ENCODE measurements around the gene WDR18. TPM values are rescaled to one million over a fixed set of nuclear protein-coding genes. Genes with fewer than 3 reads are reported as not detected.

WDR18 gene
- total and polyA plus RNA-seq, 4 donors: 36.6 to 60.2 (median 45.7) TPM

DNA sequence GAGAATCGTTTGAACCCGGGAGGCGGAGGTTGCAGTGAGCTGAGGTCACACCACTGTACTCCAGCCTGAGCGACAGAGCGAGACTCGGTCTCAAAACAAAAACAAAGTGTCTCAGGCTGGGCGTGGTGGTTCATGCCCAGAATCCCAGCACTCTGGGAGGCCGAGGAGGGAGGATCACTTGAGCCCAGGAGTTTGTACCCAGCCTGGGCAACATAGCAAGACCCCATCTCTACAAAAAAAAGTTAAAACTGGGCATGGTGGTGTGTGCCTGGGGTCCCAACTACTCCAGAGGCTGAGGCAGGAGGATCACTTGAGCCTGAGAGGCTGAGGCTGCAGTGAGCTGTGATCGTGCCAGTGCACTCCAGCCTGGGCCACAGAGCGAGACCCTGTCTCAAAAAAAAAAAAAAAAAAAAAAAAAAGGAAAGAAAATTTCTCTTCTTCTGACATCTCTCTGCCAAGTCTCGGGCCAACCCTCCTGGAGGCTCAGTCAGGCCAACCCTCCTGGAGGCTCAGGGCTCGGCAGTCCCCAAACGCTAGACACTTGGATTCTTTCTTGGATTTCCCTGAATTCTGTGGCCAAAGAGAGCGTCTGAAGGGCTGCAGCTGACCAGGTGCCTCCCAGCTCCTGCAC lies 32.0 kb upstream of the WDR18 start:
- H3K4me3 ChIP-seq: no peak overlapping the region
- ATAC-seq (ENCODE audit: insufficient read depth, low FRiP score) (no peak), DNase-seq (no peak)
- no peak overlapping the region for H3K9ac ChIP-seq (ENCODE audit: insufficient read depth in 1 of 2, low read length in 2 of 2)
- H3K4me1 ChIP-seq (ENCODE audit: control insufficient read depth in 5 of 5, insufficient read depth in 5 of 5, low read length in 5 of 5): peaks cover 0 to 39% (median 10%) of the 10 kb centered on the region in 5 donors
- WGBS, 2 donors: 66 to 78% methylated on average over 14 of the region's 14 CpGs
- no peak for TF ChIP-seq CTCF (IDR thresholded peaks at IDR 0.05; ENCODE audit: control extremely low read depth, extremely low read depth)
- H3K9me3 ChIP-seq (ENCODE audit: control insufficient read depth in 4 of 4, insufficient read depth in 3 of 4, low read length in 3 of 4): no peaks in the 10 kb centered on the region
- no peak overlapping the region for H3K27ac ChIP-seq (ENCODE audit: low read depth in 1 of 2, low read length in 1 of 2)
- H3K27me3 ChIP-seq (ENCODE audit: control insufficient read depth in 3 of 3, insufficient read depth in 3 of 3, low read length in 2 of 3): no peaks in the 10 kb centered on the region
- peaks cover 0 to 5% (median 0%) of the 10 kb centered on the region in 4 donors for H3K36me3 ChIP-seq (ENCODE audit: control insufficient read depth in 4 of 4, insufficient read depth in 4 of 4, low read length in 4 of 4)

- H3K27ac ChIP-seq (ENCODE audit: low read depth in 1 of 2, low read length in 1 of 2): no peak overlapping the region
- H3K36me3 ChIP-seq (ENCODE audit: control insufficient read depth in 4 of 4, insufficient read depth in 4 of 4, low read length in 4 of 4): no peaks in the 10 kb centered on the region
- no peak overlapping the region for H3K4me3 ChIP-seq
- no peaks in the 10 kb centered on the region for H3K9me3 ChIP-seq (ENCODE audit: control insufficient read depth in 4 of 4, insufficient read depth in 3 of 4, low read length in 3 of 4)
- ATAC-seq (ENCODE audit: insufficient read depth, low FRiP score): no peak
- H3K27me3 ChIP-seq (ENCODE audit: control insufficient read depth in 3 of 3, insufficient read depth in 3 of 3, low read length in 2 of 3): no peaks in the 10 kb centered on the region
- H3K9ac ChIP-seq (ENCODE audit: insufficient read depth in 1 of 2, low read length in 2 of 2): no peak overlapping the region
- H3K4me1 ChIP-seq (ENCODE audit: control insufficient read depth in 5 of 5, insufficient read depth in 5 of 5, low read length in 5 of 5): peaks cover 0 to 40% (median 10%) of the 10 kb centered on the region in 5 donors
- TF ChIP-seq CTCF (IDR thresholded peaks at IDR 0.05; ENCODE audit: control extremely low read depth, extremely low read depth): no peak
- 11 to 23% methylated on average over 21 of the region's 21 CpGs for WGBS, 2 donors
- peak; percentile 60 to 80 (median 66) for DNase-seq
Measured at GRCh38 chr19:952680-953444, 31.3 kb upstream of the WDR18 start.

DNA sequence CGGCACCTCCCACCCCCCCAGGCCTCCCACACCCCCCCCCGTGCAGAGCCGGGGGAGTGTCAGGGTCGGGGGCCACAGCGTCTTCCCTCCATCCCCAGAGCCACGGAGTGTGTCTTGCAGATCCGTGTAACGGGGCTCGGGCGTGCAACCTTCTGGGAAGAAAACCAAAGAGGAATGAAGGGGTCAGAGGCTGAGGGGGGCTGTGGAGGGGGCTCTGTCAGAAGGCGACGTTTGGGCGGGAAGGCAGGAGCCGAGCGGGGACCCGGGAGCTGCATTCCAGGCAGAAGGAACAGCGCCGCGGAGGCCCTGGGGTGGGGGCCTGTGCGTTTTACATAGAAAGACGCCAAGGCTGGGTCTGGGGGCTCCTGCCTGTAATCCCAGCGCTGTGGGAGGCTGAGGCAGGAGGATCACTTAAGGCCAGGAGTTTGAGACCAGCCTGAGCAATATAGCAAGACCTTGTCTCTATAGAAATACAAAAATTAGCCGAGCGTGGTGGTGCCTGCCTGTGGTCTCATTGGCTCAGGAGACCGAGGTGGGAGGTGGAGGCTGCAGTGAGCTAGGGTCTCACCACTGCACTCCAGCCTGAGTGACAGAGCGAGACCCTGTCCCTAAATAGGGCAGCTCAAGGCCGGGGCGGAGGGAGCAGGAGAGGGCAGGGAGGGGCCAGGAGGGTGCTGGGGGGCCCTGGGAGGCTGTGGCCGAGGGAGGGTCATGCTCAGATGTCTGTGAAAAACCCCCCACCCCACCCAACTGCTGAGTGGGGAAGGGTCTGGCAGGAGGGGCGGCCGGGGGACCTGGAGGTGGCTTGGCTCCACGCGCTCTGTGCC lies 30.5 kb upstream of the WDR18 start:
- H3K27ac ChIP-seq (ENCODE audit: low read depth in 1 of 2, low read length in 1 of 2): no peak overlapping the region
- H3K27me3 ChIP-seq (ENCODE audit: control insufficient read depth in 3 of 3, insufficient read depth in 3 of 3, low read length in 2 of 3): no peaks in the 10 kb centered on the region
- no peaks in the 10 kb centered on the region for H3K36me3 ChIP-seq (ENCODE audit: control insufficient read depth in 4 of 4, insufficient read depth in 4 of 4, low read length in 4 of 4)
- WGBS, 2 donors: 42 to 44% methylated on average over 32 to 33 of the region's 33 CpGs
- H3K4me3 ChIP-seq: no peak overlapping the region
- DNase-seq: peak; percentile 59 to 70 (median 65)
- no peak for ATAC-seq (ENCODE audit: insufficient read depth, low FRiP score)
- no peaks in the 10 kb centered on the region for H3K9me3 ChIP-seq (ENCODE audit: control insufficient read depth in 4 of 4, insufficient read depth in 3 of 4, low read length in 3 of 4)
- no peak overlapping the region for H3K9ac ChIP-seq (ENCODE audit: insufficient read depth in 1 of 2, low read length in 2 of 2)
- TF ChIP-seq CTCF (IDR thresholded peaks at IDR 0.05; ENCODE audit: control extremely low read depth, extremely low read depth): no peak
- peaks cover 0 to 40% (median 10%) of the 10 kb centered on the region in 5 donors for H3K4me1 ChIP-seq (ENCODE audit: control insufficient read depth in 5 of 5, insufficient read depth in 5 of 5, low read length in 5 of 5)

Measured in lung (tissue), 12 donors.